NCI-H2227 treated with DMSO at 0.1 percent for 48 hours (cell line): ENCODE data around the gene PHACTR2.
"Not testable (repeated sequence)": the region's sequence is repeated elsewhere in the genome, so short reads cannot be mapped to it uniquely, and the experiment has no call there.

ENCODE experiments used
- DNase-seq: peaks from one replicate; lab custom pipeline; 2025; lab: John Stamatoyannopoulos, UW

The PHACTR2 gene

GRCh38 chr6:143767433-143767832 is 89.7 kb downstream of the PHACTR2 start:
- DNase-seq: no peak

GRCh38 chr6:143772116-143773086 is 94.6 kb downstream of the PHACTR2 start:
- DNase-seq: no peak

- no peak for DNase-seq
Measured at GRCh38 chr6:143773506-143774150, 95.9 kb downstream of the PHACTR2 start.

GRCh38 chr6:143774347-143774746 is 96.6 kb downstream of the PHACTR2 start:
- DNase-seq: no peak

- DNase-seq: no peak
Measured at GRCh38 chr6:143775336-143775735, 97.6 kb downstream of the PHACTR2 start.

GRCh38 chr6:143778926-143779325 is 101.2 kb downstream of the PHACTR2 start:
- no peak for DNase-seq

- DNase-seq: no peak
Measured at GRCh38 chr6:143782481-143782880, 104.7 kb downstream of the PHACTR2 start.

GRCh38 chr6:143783077-143783476 is 105.3 kb downstream of the PHACTR2 start:
- no peak for DNase-seq

- no peak for DNase-seq
Measured at GRCh38 chr6:143784316-143784715, 106.6 kb downstream of the PHACTR2 start.

GRCh38 chr6:143786371-143786770 is 108.6 kb downstream of the PHACTR2 start:
- not testable (repeated sequence) for DNase-seq

- no peak for DNase-seq
Measured at GRCh38 chr6:143792402-143793279, 114.9 kb downstream of the PHACTR2 start.

- no peak for DNase-seq
Measured at GRCh38 chr6:143793280-143793619, 115.5 kb downstream of the PHACTR2 start.

- not testable (repeated sequence) for DNase-seq
Measured at GRCh38 chr6:143796551-143796950, 118.8 kb downstream of the PHACTR2 start.

- DNase-seq: not testable (repeated sequence)
Measured at GRCh38 chr6:143798487-143798886, 120.7 kb downstream of the PHACTR2 start.

GRCh38 chr6:143802833-143803565 is 125.2 kb downstream of the PHACTR2 start:
- DNase-seq: no peak

GRCh38 chr6:143803769-143804568 is 126.2 kb downstream of the PHACTR2 start:
- DNase-seq: no peak

- DNase-seq: no peak
Measured at GRCh38 chr6:143804835-143805239, 127.1 kb downstream of the PHACTR2 start.

- no peak for DNase-seq
Measured at GRCh38 chr6:143806282-143807102, 128.7 kb downstream of the PHACTR2 start.

GRCh38 chr6:143807103-143807772 is 129.5 kb downstream of the PHACTR2 start:
- no peak for DNase-seq
